ENCODE data around the gene ADAMTS16.

DNA sequence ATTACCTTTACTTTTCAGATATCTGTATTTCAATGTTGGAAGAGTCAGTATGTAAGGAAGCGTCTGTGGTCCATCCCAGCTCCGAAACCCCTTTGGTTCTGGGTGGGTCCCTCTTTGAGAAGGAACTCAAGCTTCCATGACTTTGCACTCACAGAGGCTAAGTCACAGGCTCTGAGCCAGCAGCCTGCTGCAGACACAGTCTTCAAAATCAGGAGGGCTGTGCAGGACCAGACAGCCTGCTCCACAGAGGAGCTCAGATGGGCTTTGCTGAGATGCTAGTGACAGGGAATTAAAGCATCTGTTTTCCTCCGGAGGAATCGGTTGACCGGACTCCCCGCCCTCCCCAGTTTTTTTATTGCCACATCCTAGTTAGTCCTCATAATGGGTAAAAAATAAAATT is 155.9 kb downstream of the ADAMTS16 start:
- no peak for TF ChIP-seq EZH2 (IDR thresholded peaks at IDR 0.05; ENCODE audit: insufficient read depth, poor library complexity, severe bottlenecking)
- no peak for TF ChIP-seq EZH2phosphoT487 (IDR thresholded peaks at IDR 0.05; ENCODE audit: insufficient read depth, low read depth)
